ENCODE data around the gene SLC4A1AP. TPM values are rescaled to one million over a fixed set of nuclear protein-coding genes. Genes with fewer than 3 reads are reported as not detected.

The SLC4A1AP gene
- total and polyA plus RNA-seq, 2 experiments from 2014 or later, result 24.3 to 29.2 TPM

GRCh38 chr2:27711804-27712203 lies 48.1 kb downstream of the SLC4A1AP start:
- Mint-ChIP-seq H3K27ac (no peak overlapping the region), H3K27me3 (ENCODE audit: insufficient read depth, low read depth, poor library complexity) (peaks cover 11% of the 10 kb centered on the region), H3K9me3 (peaks cover 3% of the 10 kb centered on the region; the same call in 1 of the 3 replicates), H3K4me3 (no peak overlapping the region), H3K36me3 (ENCODE audit: low read depth) (no peaks in the 10 kb centered on the region; the same call in 2 of the 3 replicates), H3K4me1 (peaks cover 14% of the 10 kb centered on the region)
- H3K27ac ChIP-seq (ENCODE audit: low read depth), result no peak overlapping the region
- ATAC-seq, result no peak
- H3K27me3 ChIP-seq (ENCODE audit: insufficient read depth), result peaks cover 15% of the 10 kb centered on the region; the same call in 1 of the 2 replicates
- TF ChIP-seq EZH2 (IDR thresholded peaks at IDR 0.05; ENCODE audit: low read depth, unreplicated experiment), result no peak
- no peak for TF ChIP-seq ZNF331 (CRISPR knock-in tag; IDR thresholded peaks at IDR 0.05; ENCODE audit: low read depth)
- no peak for TF ChIP-seq EZH2phosphoT487 (IDR thresholded peaks at IDR 0.05; ENCODE audit: unreplicated experiment)
- TF ChIP-seq ZNF462 (CRISPR knock-in tag; IDR thresholded peaks at IDR 0.05), result no peak
- TF ChIP-seq JUNB (IDR thresholded peaks at IDR 0.05; ENCODE audit: unreplicated experiment), result no peak
- TF ChIP-seq REST (IDR thresholded peaks at IDR 0.05; ENCODE audit: unreplicated experiment), result no peak
- no peak for TF ChIP-seq STAT1 (IDR thresholded peaks at IDR 0.05; ENCODE audit: unreplicated experiment)
- TF ChIP-seq POLR2AphosphoS5 (IDR thresholded peaks at IDR 0.05; ENCODE audit: low read depth), result no peak
- TF ChIP-seq CTCF (conservative IDR thresholded peaks at IDR 0.05; ENCODE audit: low read depth in 2 of 2), result no peak
- no peak overlapping the region for H2AFZ ChIP-seq
- no peaks in the 10 kb centered on the region for H3K36me3 ChIP-seq (ENCODE audit: insufficient read depth)
- no peaks in the 10 kb centered on the region for H4K20me1 ChIP-seq (replicated peaks; ENCODE audit: insufficient read depth)
- H3K79me2 ChIP-seq (replicated peaks; ENCODE audit: insufficient read depth), result no peaks in the 10 kb centered on the region
- H3K4me3 ChIP-seq, result no peak overlapping the region
- no peaks in the 10 kb centered on the region for H3K9me2 ChIP-seq (ENCODE audit: insufficient read depth)
- no peak overlapping the region for H3K4me2 ChIP-seq
- DNase-seq (ENCODE audit: low spot score), result no peak
- H3F3A ChIP-seq (replicated peaks; ENCODE audit: low read depth), result no peaks in the 10 kb centered on the region; the same call in 1 of the 2 replicates
- H3K4me1 ChIP-seq (ENCODE audit: insufficient read depth), result 0 out of 2 replicates have a peak, but pooled peaks cover 4% of the 10 kb centered on the region

All from GM23338 (cell line).